Gastroesophageal sphincter (tissue), 4 donors: ENCODE data around the gene MMP17. TPM values are rescaled to one million over a fixed set of nuclear protein-coding genes. Genes with fewer than 3 reads are reported as not detected.
"Not testable (repeated sequence)": the region's sequence is repeated elsewhere in the genome, so short reads cannot be mapped to it uniquely, and the experiment has no call there.

Source experiments
- ATAC-seq: fragments of 150-250 bp; one replicate; pipeline ENCODE4 v1.9.1; 2016; ENCODE audit warnings: mild to moderate bottlenecking, moderate library complexity
- H3K27ac ChIP-seq, 4 donors: fragments of 200-600 bp; sonication (generic) in 3 of 4; 1 replicate in 3 of 4; 2 replicates in 1 of 4; pipeline ENCODE4 v1.5.1; 2016 to 2019
- H3K27me3 ChIP-seq: fragments of 200-600 bp; sonication (generic); one replicate; pipeline ENCODE4 v1.5.1; 2019
- H3K36me3 ChIP-seq, 2 donors: fragments of 200-600 bp; sonication (generic); one replicate each; pipeline ENCODE4 v1.5.1; 2019; ENCODE audit warnings: control low read depth in 1 of 2
- H3K4me1 ChIP-seq, 3 donors: fragments of 200-600 bp; sonication (generic); 1 replicate in 2 of 3; 2 replicates in 1 of 3; pipeline ENCODE4 v1.5.1; 2016 to 2019; ENCODE audit warnings: control low read depth in 2 of 3
- H3K4me3 ChIP-seq, 2 donors: fragments of 200-600 bp; sonication (generic); one replicate each; pipeline ENCODE4 v1.5.1; 2019; ENCODE audit warnings: mild to moderate bottlenecking in 1 of 2, moderate library complexity in 1 of 2
- H3K9me3 ChIP-seq, 3 donors: fragments of 200-600 bp; sonication (generic); one replicate each; pipeline ENCODE4 v1.5.1; 2017 to 2019; ENCODE audit warnings: control low read depth in 2 of 3
- CTCF ChIP-seq, 4 experiments: fragments of 200-600 bp in 2 of 4; fragments of 450-650 bp in 2 of 4; sonication (generic) in 1 of 4; IDR thresholded peaks; one replicate each; pipeline ENCODE4 v1.5.1; 2017 to 2019; ENCODE audit warnings: antibody characterized with exemption in 4 of 4, mild to moderate bottlenecking in 2 of 4, moderate library complexity in 2 of 4
- EP300 ChIP-seq: sonication (generic); formaldehyde crosslinking; IDR thresholded peaks from one replicate; pipeline ENCODE4 v1.6.1; 2017; ENCODE audit warnings: antibody characterized with exemption, mild to moderate bottlenecking
- POLR2A ChIP-seq, 2 donors: fragments of 450-650 bp; IDR thresholded peaks; one replicate each; pipeline ENCODE4 v1.6.1; 2017; ENCODE audit warnings: antibody characterized with exemption in 2 of 2, mild to moderate bottlenecking in 2 of 2, moderate library complexity in 1 of 2
- POLR2AphosphoS5 ChIP-seq: sonication (generic); formaldehyde crosslinking; IDR thresholded peaks from one replicate; pipeline ENCODE4 v1.6.1; 2017; ENCODE audit warnings: antibody characterized with exemption
- WGBS, 2 donors: methylation state at CpG; one replicate each; pipeline ENCODE4 v1.1.5; 2018; ENCODE audit warnings: low coverage in 1 of 2; 5-methylcytosine and 5-hydroxymethylcytosine counted together
- total RNA-seq, 4 donors: library from RNA; depleted of rRNA; stranded (reverse); fragments of >200 nt; gene quantifications; one replicate each; pipeline ENCODE4 v1.1.0, GENCODE V29; 2016

The MMP17 gene
- total RNA-seq, 4 donors from 2014 or later: 2.0 to 7.0 (median 4.5) TPM

- Histone ChIP-seq H3K4me1 (peaks cover 0 to 10% (median 4%) of the 10 kb centered on the region in 3 donors), H3K36me3 (peaks cover 0 to 21% of the 10 kb centered on the region in 2 donors), H3K27me3 (no peaks in the 10 kb centered on the region), H3K4me3 (no peak overlapping the region), H3K27ac (no peak overlapping the region), H3K9me3 (no peaks in the 10 kb centered on the region)
- TF ChIP-seq POLR2AphosphoS5 (no peak), POLR2A (IDR thresholded peaks at IDR 0.05) (no peak), EP300 (no peak), CTCF (IDR thresholded peaks at IDR 0.05) (no peak)
- 67 to 71% methylated on average over 2 to 5 of the region's 5 CpGs for WGBS, 2 donors
- no peak for ATAC-seq
These were observed 22.8 kb upstream of the MMP17 start for GRCh38 chr12:131805421-131805820.

GRCh38 chr12:131806674-131807073, 21.5 kb upstream of the MMP17 start:
- Histone ChIP-seq H3K9me3 (no peaks in the 10 kb centered on the region), H3K4me1 (peaks cover 0 to 10% (median 4%) of the 10 kb centered on the region in 3 donors)

GRCh38 chr12:131808744-131809371, 19.3 kb upstream of the MMP17 start:
- peaks cover 0 to 8% (median 3%) of the 10 kb centered on the region in 3 donors for H3K4me1 ChIP-seq
- no peaks in the 10 kb centered on the region for H3K36me3 ChIP-seq
- peaks cover 4% of the 10 kb centered on the region for H3K27me3 ChIP-seq
- peak overlapping the region in 1 of 2 donors; percentile 28 for H3K4me3 ChIP-seq
- no peak for ATAC-seq
- 60 to 72% methylated on average over 1 to 13 of the region's 44 CpGs for WGBS, 2 donors
- peak overlapping the region in 1 of 4 donors; percentile 38 for H3K27ac ChIP-seq
- TF ChIP-seq EP300 (no peak), POLR2AphosphoS5 (no peak), POLR2A (IDR thresholded peaks at IDR 0.05) (no peak), CTCF (IDR thresholded peaks at IDR 0.05) (no peak)
- H3K9me3 ChIP-seq: peaks cover 0 to 9% (median 0%) of the 10 kb centered on the region in 3 donors

More at GRCh38 chr12:131806674-131807073, 21.5 kb upstream of the MMP17 start:
- Histone ChIP-seq H3K4me3 (no peak overlapping the region), H3K36me3 (peaks cover 0 to 13% of the 10 kb centered on the region in 2 donors), H3K27ac (no peak overlapping the region), H3K27me3 (peaks cover 3% of the 10 kb centered on the region)
- 66 to 85% methylated on average over 6 to 7 of the region's 7 CpGs for WGBS, 2 donors
- ATAC-seq: no peak
- TF ChIP-seq EP300 (no peak), POLR2AphosphoS5 (no peak), POLR2A (IDR thresholded peaks at IDR 0.05) (no peak), CTCF (IDR thresholded peaks at IDR 0.05) (no peak)

GRCh38 chr12:131809476-131810254, 18.5 kb upstream of the MMP17 start:
- not testable (repeated sequence) for H3K4me1 ChIP-seq, H3K27ac ChIP-seq, ATAC-seq, H3K36me3 ChIP-seq, H3K9me3 ChIP-seq, H3K4me3 ChIP-seq, H3K27me3 ChIP-seq
- WGBS, 2 donors: 94% methylated on average over 6 of the region's 9 CpGs; no CpG with 5 or more reads in 1 of the 2 donors

- Histone ChIP-seq H3K27me3 (peaks cover 4% of the 10 kb centered on the region), H3K27ac (no peak overlapping the region), H3K4me1 (no peaks in the 10 kb centered on the region), H3K36me3 (no peaks in the 10 kb centered on the region), H3K4me3 (no peak overlapping the region), H3K9me3 (peaks cover 0 to 9% (median 0%) of the 10 kb centered on the region in 3 donors)
- WGBS, 2 donors: 40 to 58% methylated on average over 1 to 4 of the region's 13 CpGs
- TF ChIP-seq POLR2A (IDR thresholded peaks at IDR 0.05) (no peak), EP300 (no peak), CTCF (IDR thresholded peaks at IDR 0.05) (no peak), POLR2AphosphoS5 (no peak)
- no peak for ATAC-seq
These were observed 17.5 kb upstream of the MMP17 start for GRCh38 chr12:131810726-131811125.
